HG03175 (cell line): Measurements from ENCODE around the gene PTPRD.
A peak's percentile ranks its signal among the peaks of the same experiment; 100 is the strongest.

Experiments used
- ATAC-seq: cut with Tn5 transposase; IDR thresholded peaks from one replicate; pipeline ENCODE4 v1.9.1; 2021; ENCODE audit warnings: mild to moderate bottlenecking, moderate library complexity; ENCODE audit not compliant: unreplicated experiment

PTPRD gene

GRCh38 chr9:10612641-10613398, at the start of gene PTPRD:
Gene PTPRD (minus strand): TSS chr9:10613002.
- peak; percentile 99 for ATAC-seq

GRCh38 chr9:10661994-10662393, 49.2 kb upstream of the PTPRD start:
- ATAC-seq: no peak

- ATAC-seq: no peak
Measured at GRCh38 chr9:10661376-10661775, 48.6 kb upstream of the PTPRD start.

- no peak for ATAC-seq
Measured at GRCh38 chr9:10651012-10651411, 38.2 kb upstream of the PTPRD start.

GRCh38 chr9:10649076-10649475, 36.3 kb upstream of the PTPRD start:
- ATAC-seq: no peak

GRCh38 chr9:10633785-10634184, 21.0 kb upstream of the PTPRD start:
- no peak for ATAC-seq

GRCh38 chr9:10614196-10614800, 1.5 kb upstream of the PTPRD start:
- ATAC-seq: no peak

- no peak for ATAC-seq
Measured at GRCh38 chr9:10613419-10613818, 617 bp upstream of the PTPRD start.

GRCh38 chr9:10605388-10605787, 7.4 kb downstream of the PTPRD start:
- ATAC-seq: no peak

- no peak for ATAC-seq
Measured at GRCh38 chr9:10604927-10605326, 7.9 kb downstream of the PTPRD start.

- no peak for ATAC-seq
Measured at GRCh38 chr9:10597801-10598200, 15.0 kb downstream of the PTPRD start.

- ATAC-seq: no peak
Measured at GRCh38 chr9:10594482-10594881, 18.3 kb downstream of the PTPRD start.

- ATAC-seq: no peak
Measured at GRCh38 chr9:10586407-10586806, 26.4 kb downstream of the PTPRD start.

GRCh38 chr9:10571699-10572098, 41.1 kb downstream of the PTPRD start:
- ATAC-seq: no peak

- ATAC-seq: no peak
Measured at GRCh38 chr9:10566848-10567247, 46.0 kb downstream of the PTPRD start.

- no peak for ATAC-seq
Measured at GRCh38 chr9:10562581-10563343, 50.0 kb downstream of the PTPRD start.

GRCh38 chr9:10548348-10548747, 64.5 kb downstream of the PTPRD start:
- ATAC-seq: no peak

GRCh38 chr9:10538073-10538472, 74.7 kb downstream of the PTPRD start:
- ATAC-seq: no peak

GRCh38 chr9:10534850-10535249, 78.0 kb downstream of the PTPRD start:
- no peak for ATAC-seq

- no peak for ATAC-seq
Measured at GRCh38 chr9:10525972-10526371, 86.8 kb downstream of the PTPRD start.

GRCh38 chr9:10523164-10523563, 89.6 kb downstream of the PTPRD start:
- ATAC-seq: no peak

- ATAC-seq: no peak
Measured at GRCh38 chr9:10512144-10512543, 100.7 kb downstream of the PTPRD start.
